Measurements from ENCODE around the gene KIAA0232. TPM values are rescaled to one million over a fixed set of nuclear protein-coding genes. Genes with fewer than 3 reads are reported as not detected.

Gene KIAA0232
- total and polyA plus RNA-seq, 4 donors: 8.9 to 34.4 (median 18.5) TPM

- TF ChIP-seq ATF3 (IDR thresholded peaks at IDR 0.05): no peak
- H3K9ac ChIP-seq (ENCODE audit: low read depth in 1 of 2, low read length in 2 of 2): no peak overlapping the region
- no peaks in the 10 kb centered on the region for H3K36me3 ChIP-seq (ENCODE audit: control insufficient read depth in 4 of 4, insufficient read depth in 3 of 4, low read depth in 1 of 4, low read length in 3 of 4)
- no peak overlapping the region for H3K4me3 ChIP-seq (ENCODE audit: low read depth in 1 of 3, low read length in 3 of 3)
- peaks cover 0 to 23% (median 10%) of the 10 kb centered on the region in 4 donors for H3K4me1 ChIP-seq (ENCODE audit: control insufficient read depth in 4 of 4, insufficient read depth in 4 of 4, low read length in 3 of 4)
- no peaks in the 10 kb centered on the region for H3K27me3 ChIP-seq (ENCODE audit: control insufficient read depth in 4 of 4, insufficient read depth in 4 of 4, low read length in 3 of 4)
- H3K27ac ChIP-seq (ENCODE audit: low read depth in 1 of 2, low read length in 2 of 2): no peak overlapping the region
- no peak for DNase-seq (ENCODE audit: low spot score)
- 88% methylated on average over 7 of the region's 7 CpGs for WGBS
- H3K9me3 ChIP-seq (ENCODE audit: control insufficient read depth in 4 of 4, low read length in 3 of 4): no peaks in the 10 kb centered on the region
These were observed 6.8 kb upstream of the KIAA0232 start for GRCh38 chr4:6775746-6776145.

GRCh38 chr4:6776920-6777635 lies 5.4 kb upstream of the KIAA0232 start:
- 83% methylated on average over 12 of the region's 12 CpGs for WGBS
- Histone ChIP-seq H3K27me3 (ENCODE audit: control insufficient read depth in 4 of 4, insufficient read depth in 4 of 4, low read length in 3 of 4) (no peaks in the 10 kb centered on the region), H3K4me3 (ENCODE audit: low read depth in 1 of 3, low read length in 3 of 3) (no peak overlapping the region), H3K27ac (ENCODE audit: low read depth in 1 of 2, low read length in 2 of 2) (no peak overlapping the region), H3K9me3 (ENCODE audit: control insufficient read depth in 4 of 4, low read length in 3 of 4) (no peaks in the 10 kb centered on the region), H3K9ac (ENCODE audit: low read depth in 1 of 2, low read length in 2 of 2) (no peak overlapping the region), H3K4me1 (ENCODE audit: control insufficient read depth in 4 of 4, insufficient read depth in 4 of 4, low read length in 3 of 4) (peaks cover 0 to 25% (median 14%) of the 10 kb centered on the region in 4 donors), H3K36me3 (ENCODE audit: control insufficient read depth in 4 of 4, insufficient read depth in 3 of 4, low read depth in 1 of 4, low read length in 3 of 4) (no peaks in the 10 kb centered on the region)
- DNase-seq (ENCODE audit: low spot score): no peak
- no peak for TF ChIP-seq MAX (IDR thresholded peaks at IDR 0.05)
- TF ChIP-seq JUND (IDR thresholded peaks at IDR 0.05): no peak
- TF ChIP-seq RAD21 (IDR thresholded peaks at IDR 0.05): no peak
- TF ChIP-seq SP1 (IDR thresholded peaks at IDR 0.05): no peak
- no peak for TF ChIP-seq ZBTB33 (IDR thresholded peaks at IDR 0.05)
- no peak for TF ChIP-seq HNF4A (conservative IDR thresholded peaks at IDR 0.05)
- TF ChIP-seq ATF3 (IDR thresholded peaks at IDR 0.05): no peak

GRCh38 chr4:6777636-6778281 lies 4.8 kb upstream of the KIAA0232 start:
- no peak overlapping the region for H3K4me3 ChIP-seq (ENCODE audit: low read depth in 1 of 3, low read length in 3 of 3)
- no peaks in the 10 kb centered on the region for H3K27me3 ChIP-seq (ENCODE audit: control insufficient read depth in 4 of 4, insufficient read depth in 4 of 4, low read length in 3 of 4)
- H3K4me1 ChIP-seq (ENCODE audit: control insufficient read depth in 4 of 4, insufficient read depth in 4 of 4, low read length in 3 of 4): peaks cover 0 to 25% (median 14%) of the 10 kb centered on the region in 4 donors
- H3K9me3 ChIP-seq (ENCODE audit: control insufficient read depth in 4 of 4, low read length in 3 of 4): no peaks in the 10 kb centered on the region
- no peaks in the 10 kb centered on the region for H3K36me3 ChIP-seq (ENCODE audit: control insufficient read depth in 4 of 4, insufficient read depth in 3 of 4, low read depth in 1 of 4, low read length in 3 of 4)
- no peak for DNase-seq (ENCODE audit: low spot score)
- TF ChIP-seq FOXA2 (IDR thresholded peaks at IDR 0.05) (no peak), MAX (IDR thresholded peaks at IDR 0.05) (no peak), ATF3 (IDR thresholded peaks at IDR 0.05) (no peak), RAD21 (IDR thresholded peaks at IDR 0.05) (no peak), RXRA (IDR thresholded peaks at IDR 0.05) (no peak), ZBTB33 (IDR thresholded peaks at IDR 0.05) (no peak), REST (IDR thresholded peaks at IDR 0.05) (no peak), HNF4A (conservative IDR thresholded peaks at IDR 0.05) (no peak), YY1 (IDR thresholded peaks at IDR 0.05) (no peak), JUND (IDR thresholded peaks at IDR 0.05) (no peak), EGR1 (IDR thresholded peaks at IDR 0.05; ENCODE audit: low read depth in 2 of 2) (no peak), GABPA (IDR thresholded peaks at IDR 0.05 in 1 of 2, conservative IDR thresholded peaks at IDR 0.05 in 1 of 2) (no peak), FOXA1 (IDR thresholded peaks at IDR 0.05) (no peak), HNF4G (IDR thresholded peaks at IDR 0.05) (no peak)
- H3K27ac ChIP-seq (ENCODE audit: low read depth in 1 of 2, low read length in 2 of 2): no peak overlapping the region
- no peak overlapping the region for H3K9ac ChIP-seq (ENCODE audit: low read depth in 1 of 2, low read length in 2 of 2)
- WGBS: 80% methylated on average over 15 of the region's 15 CpGs
